GM21825 (cell line): ENCODE data around the gene ELN.

Experiments used
- ATAC-seq: cut with Tn5 transposase; IDR thresholded peaks from one replicate; pipeline ENCODE4 v1.9.1; 2021; ENCODE audit warnings: mild to moderate bottlenecking, moderate library complexity; ENCODE audit not compliant: unreplicated experiment

The ELN gene

GRCh38 chr7:74023092-74023536 is 4.9 kb upstream of the ELN start:
- no peak for ATAC-seq

- ATAC-seq = no peak
Observed at GRCh38 chr7:74023786-74024185, 4.2 kb upstream of the ELN start.

GRCh38 chr7:74025146-74025545 is 2.8 kb upstream of the ELN start:
- ATAC-seq = no peak

- ATAC-seq = no peak
Observed at GRCh38 chr7:74025730-74026129, 2.2 kb upstream of the ELN start.

GRCh38 chr7:74026406-74026902 is 1.5 kb upstream of the ELN start:
- ATAC-seq = no peak

- peak; percentile 53 for ATAC-seq
Observed at GRCh38 chr7:74026903-74027682, 880 bp upstream of the ELN start.

GRCh38 chr7:74028321-74028838 is 407 bp downstream of the ELN start:
- ATAC-seq = no peak

- ATAC-seq = no peak
Observed at GRCh38 chr7:74029089-74029785, 1.3 kb downstream of the ELN start.

- ATAC-seq = no peak
Observed at GRCh38 chr7:74029991-74030415, 2.0 kb downstream of the ELN start.

- no peak for ATAC-seq
Observed at GRCh38 chr7:74030861-74031260, 2.9 kb downstream of the ELN start.

GRCh38 chr7:74031403-74032190 is 3.6 kb downstream of the ELN start:
- ATAC-seq = no peak

GRCh38 chr7:74032191-74032490 is 4.2 kb downstream of the ELN start:
- no peak for ATAC-seq

- ATAC-seq = no peak
Observed at GRCh38 chr7:74032624-74033371, 4.8 kb downstream of the ELN start.

GRCh38 chr7:74033372-74034311 is 5.7 kb downstream of the ELN start:
- no peak for ATAC-seq

- no peak for ATAC-seq
Observed at GRCh38 chr7:74037609-74038008, 9.6 kb downstream of the ELN start.

GRCh38 chr7:74038194-74038961 is 10.4 kb downstream of the ELN start:
- ATAC-seq = no peak

GRCh38 chr7:74039337-74039736 is 11.4 kb downstream of the ELN start:
- ATAC-seq = no peak

GRCh38 chr7:74040101-74040790 is 12.3 kb downstream of the ELN start:
- no peak for ATAC-seq
